DOHH2 (cell line): ENCODE measurements around the gene BLOC1S1.

Experiments used
- EZH2phosphoT487 ChIP-seq: fragments of 200-600 bp; sonication (generic); IDR thresholded peaks from 2 replicates; pipeline ENCODE4 v1.6.1; 2017; ENCODE audit warnings: borderline replicate concordance, mild to moderate bottlenecking, antibody characterized with exemption, low read length, moderate library complexity, mixed read lengths
- TF ChIP-seq, protein P1 (sequence below): fragments of 200-600 bp; sonication (generic); IDR thresholded peaks from one replicate; pipeline ENCODE4 v1.5.1; 2014; ENCODE audit warnings: antibody characterized with exemption, mild to moderate bottlenecking, low read depth, low read length; ENCODE audit not compliant: poor library complexity, severe bottlenecking

DNA sequence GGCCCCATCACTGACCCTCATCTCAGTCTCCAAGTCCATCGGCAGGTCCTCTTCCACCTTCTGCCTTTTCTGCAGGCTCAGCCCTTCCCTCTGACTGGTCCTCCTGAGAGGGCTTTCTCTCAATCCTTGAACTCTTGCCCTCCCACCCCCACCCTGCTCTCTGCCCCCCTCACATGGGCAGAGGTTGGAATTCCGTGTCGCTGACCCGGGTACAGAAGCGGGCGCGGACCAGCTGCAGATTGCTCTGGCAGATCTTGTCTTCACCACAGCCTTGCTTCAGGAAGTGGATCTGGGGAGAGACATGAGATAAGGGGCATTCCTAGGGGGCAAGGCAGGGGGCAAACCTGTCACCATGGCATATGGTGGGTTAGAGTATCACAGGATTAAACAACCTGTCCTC, 20.5 kb upstream of the BLOC1S1 start:
- TF ChIP-seq, protein P1, sequence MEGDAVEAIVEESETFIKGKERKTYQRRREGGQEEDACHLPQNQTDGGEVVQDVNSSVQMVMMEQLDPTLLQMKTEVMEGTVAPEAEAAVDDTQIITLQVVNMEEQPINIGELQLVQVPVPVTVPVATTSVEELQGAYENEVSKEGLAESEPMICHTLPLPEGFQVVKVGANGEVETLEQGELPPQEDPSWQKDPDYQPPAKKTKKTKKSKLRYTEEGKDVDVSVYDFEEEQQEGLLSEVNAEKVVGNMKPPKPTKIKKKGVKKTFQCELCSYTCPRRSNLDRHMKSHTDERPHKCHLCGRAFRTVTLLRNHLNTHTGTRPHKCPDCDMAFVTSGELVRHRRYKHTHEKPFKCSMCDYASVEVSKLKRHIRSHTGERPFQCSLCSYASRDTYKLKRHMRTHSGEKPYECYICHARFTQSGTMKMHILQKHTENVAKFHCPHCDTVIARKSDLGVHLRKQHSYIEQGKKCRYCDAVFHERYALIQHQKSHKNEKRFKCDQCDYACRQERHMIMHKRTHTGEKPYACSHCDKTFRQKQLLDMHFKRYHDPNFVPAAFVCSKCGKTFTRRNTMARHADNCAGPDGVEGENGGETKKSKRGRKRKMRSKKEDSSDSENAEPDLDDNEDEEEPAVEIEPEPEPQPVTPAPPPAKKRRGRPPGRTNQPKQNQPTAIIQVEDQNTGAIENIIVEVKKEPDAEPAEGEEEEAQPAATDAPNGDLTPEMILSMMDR = no peak
- TF ChIP-seq EZH2phosphoT487 = no peak
